Panc1 (cell line): ENCODE results near the gene NRCAM. TPM values are rescaled to one million over a fixed set of nuclear protein-coding genes. Genes with fewer than 3 reads are reported as not detected.

Experiments used
- ATAC-seq: fragments of 200-7000 bp; cut with Tn5 transposase; 2 replicates; pipeline ENCODE4 v1.9.1; 2020; ENCODE audit warnings: mild to moderate bottlenecking, moderate library complexity
- BruUV-seq: library from RNA; stranded (reverse); fragments of 400-500 nt; replicated peaks from 2 replicates; lab custom pipeline; 2021; lab: Mats Ljungman, UMichigan
- CTCF ChIA-PET: fragments of 300-600 bp; sonication (Branson Sonifier 250); formaldehyde crosslinking; loops from one replicate; lab custom pipeline; 2022; ENCODE audit warnings: antibody characterized with exemption; lab: Charles Lee
- POLR2A ChIA-PET: fragments of 300-600 bp; sonication (Branson Sonifier 250); formaldehyde crosslinking; loops from one replicate; lab custom pipeline; 2022; ENCODE audit warnings: antibody characterized with exemption; lab: Charles Lee
- DNase-seq: peaks from one replicate; pipeline ENCODE4 v3.0.0-alpha.2; 2010; ENCODE audit warnings: low read depth, low spot score
- H3K27ac ChIP-seq: 2 replicates; pipeline ENCODE4 v1.5.1; 2011; ENCODE audit warnings: mild to moderate bottlenecking, low read length, inconsistent platforms
- H3K27me3 ChIP-seq: fragments of 200-500 bp; sonication (Bioruptor generic); 2 replicates; pipeline ENCODE4 v1.6.0; 2014; ENCODE audit warnings: low read length, inconsistent platforms; ENCODE audit not compliant: control insufficient read depth, insufficient read depth
- H3K36me3 ChIP-seq: fragments of 200-500 bp; sonication (Bioruptor generic); 2 replicates; pipeline ENCODE4 v1.5.1; 2014; ENCODE audit warnings: inconsistent platforms, mild to moderate bottlenecking, low read length, moderate library complexity; ENCODE audit not compliant: control insufficient read depth, insufficient read depth
- H3K4me1 ChIP-seq: 2 replicates; pipeline ENCODE4 v1.5.1; 2011; ENCODE audit warnings: inconsistent platforms, mild to moderate bottlenecking, low read length, moderate library complexity; ENCODE audit not compliant: control insufficient read depth, insufficient read depth
- H3K4me3 ChIP-seq, 2 experiments: 2 replicates each; pipeline ENCODE4 v1.5.1; 2011 to 2012; ENCODE audit warnings: low read depth in 2 of 2, low read length in 2 of 2, mild to moderate bottlenecking in 2 of 2, inconsistent platforms in 1 of 2, moderate library complexity in 1 of 2
- H3K9me3 ChIP-seq: fragments of 200-500 bp; sonication (Bioruptor generic); 2 replicates; pipeline ENCODE4 v1.5.1; 2014; ENCODE audit warnings: low read depth, mild to moderate bottlenecking, inconsistent platforms, low read length, moderate library complexity; ENCODE audit not compliant: control insufficient read depth, insufficient read depth
- POLR2AphosphoS5 ChIP-seq: IDR thresholded peaks from 2 replicates; pipeline ENCODE4 v1.6.1; 2012; ENCODE audit warnings: mild to moderate bottlenecking, low read depth, low read length, moderate library complexity
- SIN3A ChIP-seq: IDR thresholded peaks from 2 replicates; pipeline ENCODE4 v1.6.1; 2012; ENCODE audit warnings: low read depth, mild to moderate bottlenecking, low read length, moderate library complexity, borderline replicate concordance; ENCODE audit not compliant: insufficient read depth
- TCF7L2 ChIP-seq: IDR thresholded peaks from 2 replicates; pipeline ENCODE4 v1.6.1; 2011; ENCODE audit warnings: mild to moderate bottlenecking, low read depth, low read length, inconsistent platforms
- in situ Hi-C: cut with HindIII; loops from 2 replicates; pipeline ENCODE4 v1.10.0; 2016; ENCODE audit warnings: low sequenced_read_pairs, low pct_unique_long_range_greater_than_20kb
- intact Hi-C: fragments of 100-400 bp; cut with micrococcal nuclease; formaldehyde crosslinking; loops from one replicate; pipeline ENCODE4 v1.10.0; 2022; ENCODE audit not compliant: unreplicated experiment
- total RNA-seq: library from RNA; stranded (reverse); gene quantifications from one replicate; pipeline ENCODE4 v1.2.1, GENCODE V29; 2021; ENCODE audit not compliant: unreplicated experiment
- TF ChIP-seq, protein P1 (sequence below): fragments of 450-650 bp; IDR thresholded peaks from 2 replicates; pipeline ENCODE4 v1.5.1; 2017; ENCODE audit warnings: mild to moderate bottlenecking
- TF ChIP-seq, protein P2 (sequence below), 2 experiments: IDR thresholded peaks; 2 replicates each; pipeline ENCODE4 v1.6.1; 2011 to 2012; ENCODE audit warnings: low read depth in 2 of 2, control low read depth in 1 of 2, low read length in 1 of 2, mild to moderate bottlenecking in 1 of 2, moderate library complexity in 1 of 2; ENCODE audit not compliant: insufficient read depth in 1 of 2

Gene NRCAM
- total RNA-seq, 1 experiment from 2014 or later = 0.21 TPM

DNA sequence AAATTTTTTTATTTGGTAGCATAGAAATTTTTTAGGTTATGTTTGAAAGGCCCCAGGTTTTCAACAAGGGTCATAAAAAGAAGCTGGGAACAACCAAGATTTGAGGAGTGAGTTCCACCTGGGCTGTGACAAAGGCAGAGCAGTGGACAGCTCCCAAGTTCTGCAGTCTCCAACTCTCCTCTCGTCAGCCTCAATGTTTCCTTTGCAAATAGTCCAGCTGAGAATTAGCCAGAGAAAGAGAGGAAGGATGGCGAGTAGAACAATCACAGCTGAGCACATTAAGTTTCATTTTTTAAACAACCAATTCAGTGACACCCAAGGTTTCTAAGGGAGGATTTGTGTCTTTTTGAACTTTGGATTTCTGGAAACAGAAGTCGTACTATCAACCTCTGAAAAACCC, 143.2 kb downstream of the NRCAM start:
- no TSS peak for BruUV-seq
- intact Hi-C loops = no loop called here
- no peak overlapping the region for H3K4me3 ChIP-seq
- no peaks in the 10 kb centered on the region; the same call in 1 of the 2 replicates for H3K27me3 ChIP-seq
- H3K27ac ChIP-seq = no peak overlapping the region
- CTCF ChIA-PET = no interaction called here
- POLR2A ChIA-PET = no interaction called here
- ATAC-seq (no peak), DNase-seq (no peak)
- no peaks in the 10 kb centered on the region for H3K36me3 ChIP-seq
- no peaks in the 10 kb centered on the region for H3K4me1 ChIP-seq
- no peaks in the 10 kb centered on the region for H3K9me3 ChIP-seq
- in situ Hi-C loops = no loop called here
- TF ChIP-seq, protein P1, sequence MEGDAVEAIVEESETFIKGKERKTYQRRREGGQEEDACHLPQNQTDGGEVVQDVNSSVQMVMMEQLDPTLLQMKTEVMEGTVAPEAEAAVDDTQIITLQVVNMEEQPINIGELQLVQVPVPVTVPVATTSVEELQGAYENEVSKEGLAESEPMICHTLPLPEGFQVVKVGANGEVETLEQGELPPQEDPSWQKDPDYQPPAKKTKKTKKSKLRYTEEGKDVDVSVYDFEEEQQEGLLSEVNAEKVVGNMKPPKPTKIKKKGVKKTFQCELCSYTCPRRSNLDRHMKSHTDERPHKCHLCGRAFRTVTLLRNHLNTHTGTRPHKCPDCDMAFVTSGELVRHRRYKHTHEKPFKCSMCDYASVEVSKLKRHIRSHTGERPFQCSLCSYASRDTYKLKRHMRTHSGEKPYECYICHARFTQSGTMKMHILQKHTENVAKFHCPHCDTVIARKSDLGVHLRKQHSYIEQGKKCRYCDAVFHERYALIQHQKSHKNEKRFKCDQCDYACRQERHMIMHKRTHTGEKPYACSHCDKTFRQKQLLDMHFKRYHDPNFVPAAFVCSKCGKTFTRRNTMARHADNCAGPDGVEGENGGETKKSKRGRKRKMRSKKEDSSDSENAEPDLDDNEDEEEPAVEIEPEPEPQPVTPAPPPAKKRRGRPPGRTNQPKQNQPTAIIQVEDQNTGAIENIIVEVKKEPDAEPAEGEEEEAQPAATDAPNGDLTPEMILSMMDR = no peak
- TF ChIP-seq, protein P2, sequence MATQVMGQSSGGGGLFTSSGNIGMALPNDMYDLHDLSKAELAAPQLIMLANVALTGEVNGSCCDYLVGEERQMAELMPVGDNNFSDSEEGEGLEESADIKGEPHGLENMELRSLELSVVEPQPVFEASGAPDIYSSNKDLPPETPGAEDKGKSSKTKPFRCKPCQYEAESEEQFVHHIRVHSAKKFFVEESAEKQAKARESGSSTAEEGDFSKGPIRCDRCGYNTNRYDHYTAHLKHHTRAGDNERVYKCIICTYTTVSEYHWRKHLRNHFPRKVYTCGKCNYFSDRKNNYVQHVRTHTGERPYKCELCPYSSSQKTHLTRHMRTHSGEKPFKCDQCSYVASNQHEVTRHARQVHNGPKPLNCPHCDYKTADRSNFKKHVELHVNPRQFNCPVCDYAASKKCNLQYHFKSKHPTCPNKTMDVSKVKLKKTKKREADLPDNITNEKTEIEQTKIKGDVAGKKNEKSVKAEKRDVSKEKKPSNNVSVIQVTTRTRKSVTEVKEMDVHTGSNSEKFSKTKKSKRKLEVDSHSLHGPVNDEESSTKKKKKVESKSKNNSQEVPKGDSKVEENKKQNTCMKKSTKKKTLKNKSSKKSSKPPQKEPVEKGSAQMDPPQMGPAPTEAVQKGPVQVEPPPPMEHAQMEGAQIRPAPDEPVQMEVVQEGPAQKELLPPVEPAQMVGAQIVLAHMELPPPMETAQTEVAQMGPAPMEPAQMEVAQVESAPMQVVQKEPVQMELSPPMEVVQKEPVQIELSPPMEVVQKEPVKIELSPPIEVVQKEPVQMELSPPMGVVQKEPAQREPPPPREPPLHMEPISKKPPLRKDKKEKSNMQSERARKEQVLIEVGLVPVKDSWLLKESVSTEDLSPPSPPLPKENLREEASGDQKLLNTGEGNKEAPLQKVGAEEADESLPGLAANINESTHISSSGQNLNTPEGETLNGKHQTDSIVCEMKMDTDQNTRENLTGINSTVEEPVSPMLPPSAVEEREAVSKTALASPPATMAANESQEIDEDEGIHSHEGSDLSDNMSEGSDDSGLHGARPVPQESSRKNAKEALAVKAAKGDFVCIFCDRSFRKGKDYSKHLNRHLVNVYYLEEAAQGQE (IDR thresholded peaks at IDR 0.05; ENCODE audit: insufficient read depth in 1 of 2, low read depth in 2 of 2, low read length in 1 of 2) = no peak
- no peak for TF ChIP-seq TCF7L2
- no peak for TF ChIP-seq POLR2AphosphoS5

DNA sequence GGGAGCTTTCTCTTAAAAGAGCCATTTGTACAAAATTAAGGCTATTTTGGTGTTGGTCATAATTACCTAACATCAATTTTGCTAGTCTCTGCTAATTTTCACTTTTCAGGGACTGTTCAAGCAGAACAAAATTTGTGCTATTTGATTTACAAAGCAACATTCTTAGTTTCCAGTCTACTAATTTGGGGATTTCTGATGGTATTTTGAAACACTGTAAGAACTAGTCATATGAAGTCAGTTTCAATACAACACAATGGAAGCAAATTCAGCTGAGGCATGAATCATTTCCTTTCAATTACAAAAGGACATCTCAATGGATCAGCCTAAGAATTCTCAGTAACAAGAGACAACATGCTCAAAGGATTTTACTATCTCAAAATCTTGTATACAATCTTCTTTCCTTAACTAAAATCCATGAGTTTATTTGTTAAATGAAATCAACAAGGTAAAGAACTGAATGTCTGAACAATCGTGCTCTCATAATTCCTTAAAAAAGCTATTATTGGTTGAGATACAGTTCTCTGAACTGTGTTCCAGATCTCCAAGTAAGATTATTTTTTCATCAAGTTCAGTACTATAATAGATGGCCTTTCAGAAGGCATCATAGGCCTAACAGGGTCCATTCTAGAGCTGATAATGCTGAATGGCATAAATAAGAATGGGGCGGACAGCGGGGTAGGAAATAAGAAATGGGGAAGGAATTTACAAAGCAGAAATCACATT, 144.6 kb downstream of the NRCAM start:
- Histone ChIP-seq H3K36me3 (no peaks in the 10 kb centered on the region), H3K4me1 (no peaks in the 10 kb centered on the region), H3K9me3 (no peaks in the 10 kb centered on the region), H3K27me3 (no peaks in the 10 kb centered on the region; the same call in 1 of the 2 replicates), H3K4me3 (no peak overlapping the region), H3K27ac (no peak overlapping the region)
- in situ Hi-C loops (no loop called here), intact Hi-C loops (no loop called here)
- ChIA-PET POLR2A (no interaction called here), CTCF (no interaction called here)
- no TSS peak for BruUV-seq
- DNase-seq = no peak
- no peak for ATAC-seq
- TF ChIP-seq, protein P1 = no peak
- TF ChIP-seq SIN3A (no peak), POLR2AphosphoS5 (no peak), TCF7L2 (no peak)
- TF ChIP-seq, protein P2 (IDR thresholded peaks at IDR 0.05; ENCODE audit: insufficient read depth in 1 of 2, low read depth in 2 of 2, low read length in 1 of 2) = no peak
